Epithelial cell of esophagus (primary cell): Measurements from ENCODE around the gene SRL.

ENCODE experiments used
- DNase-seq: peaks from one replicate; pipeline ENCODE4 v3.0.0; 2010; ENCODE audit warnings: low read depth
- H3K4me3 ChIP-seq: 2 replicates; pipeline ENCODE4 v1.5.1; 2011; ENCODE audit warnings: mild to moderate bottlenecking, low read length, control low read depth
- TF ChIP-seq, protein P1 (sequence below): IDR thresholded peaks from 2 replicates; pipeline ENCODE4 v1.5.1; 2011; ENCODE audit warnings: low read depth, mild to moderate bottlenecking, low read length, control low read depth, inconsistent platforms; ENCODE audit not compliant: insufficient read depth; ENCODE audit errors: missing control alignments

The SRL gene

GRCh38 chr16:4277987-4278513 is 36.2 kb upstream of the SRL start:
- TF ChIP-seq, protein P1, sequence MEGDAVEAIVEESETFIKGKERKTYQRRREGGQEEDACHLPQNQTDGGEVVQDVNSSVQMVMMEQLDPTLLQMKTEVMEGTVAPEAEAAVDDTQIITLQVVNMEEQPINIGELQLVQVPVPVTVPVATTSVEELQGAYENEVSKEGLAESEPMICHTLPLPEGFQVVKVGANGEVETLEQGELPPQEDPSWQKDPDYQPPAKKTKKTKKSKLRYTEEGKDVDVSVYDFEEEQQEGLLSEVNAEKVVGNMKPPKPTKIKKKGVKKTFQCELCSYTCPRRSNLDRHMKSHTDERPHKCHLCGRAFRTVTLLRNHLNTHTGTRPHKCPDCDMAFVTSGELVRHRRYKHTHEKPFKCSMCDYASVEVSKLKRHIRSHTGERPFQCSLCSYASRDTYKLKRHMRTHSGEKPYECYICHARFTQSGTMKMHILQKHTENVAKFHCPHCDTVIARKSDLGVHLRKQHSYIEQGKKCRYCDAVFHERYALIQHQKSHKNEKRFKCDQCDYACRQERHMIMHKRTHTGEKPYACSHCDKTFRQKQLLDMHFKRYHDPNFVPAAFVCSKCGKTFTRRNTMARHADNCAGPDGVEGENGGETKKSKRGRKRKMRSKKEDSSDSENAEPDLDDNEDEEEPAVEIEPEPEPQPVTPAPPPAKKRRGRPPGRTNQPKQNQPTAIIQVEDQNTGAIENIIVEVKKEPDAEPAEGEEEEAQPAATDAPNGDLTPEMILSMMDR = no peak
- no peak overlapping the region for H3K4me3 ChIP-seq
- DNase-seq = no peak

DNA sequence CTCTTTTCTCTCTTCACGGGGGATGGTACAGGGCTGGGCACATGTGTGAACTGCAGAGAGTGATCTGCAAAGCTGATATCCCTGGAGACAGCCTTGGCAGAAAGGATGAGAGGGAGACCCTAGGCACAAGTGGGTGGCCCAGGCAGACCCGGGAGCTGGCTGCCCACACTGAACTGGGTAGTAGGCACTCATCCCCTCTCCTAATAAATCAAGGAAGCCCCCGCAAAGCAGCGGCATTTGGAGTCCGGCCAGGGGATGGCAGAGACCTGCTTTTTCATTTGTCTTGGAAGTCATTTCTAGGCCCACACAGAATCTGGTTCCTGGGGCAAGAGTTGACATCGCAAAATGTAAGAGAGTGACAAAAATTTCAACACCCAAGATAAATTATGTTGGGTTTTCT is 34.0 kb upstream of the SRL start:
- no peak for DNase-seq
- H3K4me3 ChIP-seq = no peak overlapping the region
- TF ChIP-seq, protein P1 = no peak

- H3K4me3 ChIP-seq = peak overlapping the region; percentile 31
- peak; percentile 63 for DNase-seq
- TF ChIP-seq, protein P1 = peak; percentile 39
Observed at GRCh38 chr16:4273858-4274311, 32.0 kb upstream of the SRL start.

- peak overlapping the region; percentile 81 for H3K4me3 ChIP-seq
- DNase-seq = peak; percentile 47
- TF ChIP-seq, protein P1 = no peak
Observed at GRCh38 chr16:4272114-4272956, 30.5 kb upstream of the SRL start.

- peak overlapping the region; percentile 81 for H3K4me3 ChIP-seq
- DNase-seq = peak; percentile 96
- TF ChIP-seq, protein P1 = no peak
Observed at GRCh38 chr16:4271176-4272113, 29.6 kb upstream of the SRL start.

- DNase-seq = no peak
- TF ChIP-seq, protein P1 = no peak
- H3K4me3 ChIP-seq = peak overlapping the region; percentile 81
Observed at GRCh38 chr16:4270595-4270994, 28.7 kb upstream of the SRL start.
